GM23248 (cell line): ENCODE data around the gene TMX1.

ENCODE experiments used
- EZH2 ChIP-seq: fragments of 200-600 bp; sonication (generic); IDR thresholded peaks from 2 replicates; pipeline ENCODE4 v1.6.1; 2018; ENCODE audit warnings: antibody characterized with exemption, mild to moderate bottlenecking; ENCODE audit not compliant: insufficient read depth, poor library complexity, severe bottlenecking
- EZH2phosphoT487 ChIP-seq: fragments of 200-600 bp; sonication (generic); IDR thresholded peaks from 2 replicates; pipeline ENCODE4 v1.6.1; 2018; ENCODE audit warnings: antibody characterized with exemption, moderate library complexity, mild to moderate bottlenecking, low read depth; ENCODE audit not compliant: insufficient read depth

- TF ChIP-seq EZH2 (no peak), EZH2phosphoT487 (no peak)
These were observed 57.0 kb downstream of the TMX1 start for GRCh38 chr14:51297066-51297465.
